ENCODE measurements around the gene BANP. TPM values are rescaled to one million over a fixed set of nuclear protein-coding genes. Genes with fewer than 3 reads are reported as not detected.
"Not testable (repeated sequence)": the region's sequence is repeated elsewhere in the genome, so short reads cannot be mapped to it uniquely, and the experiment has no call there.

The BANP gene
- total and polyA plus RNA-seq, 2 experiments from 2014 or later = 14.8 TPM

DNA sequence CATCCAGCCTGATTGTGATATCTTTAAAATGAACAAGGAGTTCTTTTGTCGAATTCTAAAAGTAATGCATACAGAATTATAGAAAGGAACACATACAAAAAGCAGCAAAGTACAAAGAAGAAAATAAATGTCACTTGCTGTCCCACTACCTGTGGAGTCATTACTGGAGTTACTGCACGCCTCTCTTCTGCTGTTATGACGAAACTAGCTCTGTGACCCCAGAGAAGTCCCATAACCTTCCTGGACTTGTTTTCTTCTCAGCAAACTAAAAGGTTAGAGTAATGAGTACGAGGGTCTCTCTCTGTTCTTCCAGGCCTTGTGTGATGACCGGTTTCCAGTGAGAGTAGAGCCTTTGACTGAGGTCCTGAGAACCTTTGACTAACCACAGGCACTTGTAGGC, 26.9 kb downstream of the BANP start:
- no peak overlapping the region for H2AFZ ChIP-seq
- in situ Hi-C loops (cut with MboI) = no loop called here

DNA sequence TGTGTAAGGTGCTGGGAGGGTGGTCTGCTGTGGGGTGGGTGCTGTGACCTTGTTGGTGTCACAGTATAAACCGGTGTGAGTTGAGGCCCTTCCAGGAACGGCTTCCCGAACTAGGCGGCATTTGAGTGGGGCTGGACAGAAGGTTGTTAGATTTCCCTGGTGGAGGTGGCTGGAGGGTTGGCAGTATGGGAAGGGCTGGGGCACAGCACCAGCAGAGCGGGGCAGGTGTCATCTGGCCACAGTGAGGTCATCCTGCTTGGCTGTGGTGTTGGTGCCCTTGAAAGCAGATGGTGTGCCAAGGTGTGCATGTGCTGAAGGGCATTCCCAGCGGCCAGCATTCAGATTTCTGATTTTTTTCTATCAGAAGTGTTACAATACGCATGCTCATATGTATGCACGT, 28.1 kb downstream of the BANP start:
- no peak overlapping the region for H2AFZ ChIP-seq
- no peak for DNase-seq
- H3K27ac ChIP-seq = no peak overlapping the region
- no peak overlapping the region for H3K4me3 ChIP-seq
- no peaks in the 10 kb centered on the region for H3K27me3 ChIP-seq (replicated peaks; ENCODE audit: insufficient read depth)
- in situ Hi-C loops (cut with MboI) = no loop called here
- H4K20me1 ChIP-seq (ENCODE audit: insufficient read depth) = no peaks in the 10 kb centered on the region
- peaks cover 4% of the 10 kb centered on the region; the same call in 1 of the 2 replicates for H3K36me3 ChIP-seq (ENCODE audit: low read depth)
- no peak overlapping the region for H3K4me2 ChIP-seq (ENCODE audit: unreplicated experiment)
- TF ChIP-seq EZH2phosphoT487 (IDR thresholded peaks at IDR 0.05; ENCODE audit: insufficient read depth, low read depth) (no peak), EZH2 (IDR thresholded peaks at IDR 0.05; ENCODE audit: insufficient read depth, poor library complexity, severe bottlenecking) (no peak)
- 95 to 96% methylated on average over 8 of the region's 8 CpGs for WGBS, 2 experiments (ENCODE audit: low coverage in 1 of 2, low lambda C conversion rate in 2 of 2, missing lambda C conversion rate in 2 of 2)
- no peaks in the 10 kb centered on the region for H3K9me2 ChIP-seq (ENCODE audit: insufficient read depth)
- peaks cover 7% of the 10 kb centered on the region; the same call in 1 of the 2 replicates for H3K4me1 ChIP-seq (ENCODE audit: insufficient read depth)
- peaks cover 35% of the 10 kb centered on the region for H3K79me2 ChIP-seq (ENCODE audit: insufficient read depth)
- no peaks in the 10 kb centered on the region for H3K9me3 ChIP-seq (ENCODE audit: low read depth)
- no peaks in the 10 kb centered on the region for H3F3A ChIP-seq (ENCODE audit: insufficient read depth)
- H3K9ac ChIP-seq = no peak overlapping the region

More for the DNA sequence above, 26.9 kb downstream of the BANP start:
- H4K20me1 ChIP-seq (ENCODE audit: insufficient read depth) = no peaks in the 10 kb centered on the region
- H3K4me3 ChIP-seq = no peak overlapping the region
- H3K79me2 ChIP-seq (ENCODE audit: insufficient read depth) = peaks cover 47% of the 10 kb centered on the region
- 86% methylated on average over 5 of the region's 5 CpGs for WGBS, 2 experiments (ENCODE audit: low coverage in 1 of 2, low lambda C conversion rate in 2 of 2, missing lambda C conversion rate in 2 of 2)
- no peaks in the 10 kb centered on the region for H3K9me2 ChIP-seq (ENCODE audit: insufficient read depth)
- no peak overlapping the region for H3K9ac ChIP-seq
- DNase-seq = no peak
- no peaks in the 10 kb centered on the region for H3K9me3 ChIP-seq (ENCODE audit: low read depth)
- no peak overlapping the region for H3K27ac ChIP-seq
- no peak overlapping the region for H3K4me2 ChIP-seq (ENCODE audit: unreplicated experiment)
- H3K27me3 ChIP-seq (replicated peaks; ENCODE audit: insufficient read depth) = no peaks in the 10 kb centered on the region
- peaks cover 7% of the 10 kb centered on the region; the same call in 1 of the 2 replicates for H3K4me1 ChIP-seq (ENCODE audit: insufficient read depth)
- H3F3A ChIP-seq (ENCODE audit: insufficient read depth) = no peaks in the 10 kb centered on the region
- no peak for TF ChIP-seq EZH2 (IDR thresholded peaks at IDR 0.05; ENCODE audit: insufficient read depth, poor library complexity, severe bottlenecking)
- TF ChIP-seq EZH2phosphoT487 (IDR thresholded peaks at IDR 0.05; ENCODE audit: insufficient read depth, low read depth) = no peak
- peaks cover 4% of the 10 kb centered on the region; the same call in 1 of the 2 replicates for H3K36me3 ChIP-seq (ENCODE audit: low read depth)

DNA sequence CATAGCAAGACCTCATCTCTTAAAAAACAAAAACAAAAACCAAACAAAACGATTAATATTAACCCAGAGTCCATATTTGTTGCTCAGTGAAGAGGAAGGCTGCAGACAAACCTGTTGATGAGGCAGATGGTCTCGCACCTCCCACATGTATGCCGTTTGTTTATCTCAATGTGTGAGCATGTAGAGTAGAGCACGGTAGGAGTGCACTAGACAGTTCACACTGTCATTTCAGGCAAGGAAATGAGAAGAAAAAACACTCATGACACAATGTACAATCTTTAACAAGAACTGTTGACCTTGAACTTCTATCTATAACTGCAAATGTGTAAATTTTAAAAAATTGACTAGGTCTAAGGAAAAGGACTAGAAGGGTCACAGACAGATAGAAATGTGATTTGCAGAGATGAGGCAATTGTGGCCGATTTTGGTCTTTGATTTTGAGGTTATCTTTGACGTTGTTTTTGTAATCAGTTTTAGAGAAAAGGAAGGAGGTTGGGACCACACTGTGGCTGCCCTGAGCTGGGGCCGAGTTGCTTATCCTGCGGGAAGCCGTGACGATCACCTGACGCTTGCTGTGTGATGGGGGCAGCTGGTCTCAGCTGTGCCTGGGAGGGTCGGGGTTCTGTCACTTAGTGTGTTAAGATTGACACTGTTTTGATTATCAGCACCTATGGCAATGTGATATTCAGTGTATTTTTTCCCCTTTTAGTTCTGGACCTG, 28.8 kb downstream of the BANP start:
- H3K4me3 ChIP-seq; H3K4me2 ChIP-seq (ENCODE audit: unreplicated experiment); H2AFZ ChIP-seq; H3K9me3 ChIP-seq (ENCODE audit: low read depth); H3K9ac ChIP-seq; H3F3A ChIP-seq (ENCODE audit: insufficient read depth); H3K4me1 ChIP-seq (ENCODE audit: insufficient read depth); DNase-seq; H4K20me1 ChIP-seq (ENCODE audit: insufficient read depth); in situ Hi-C loops (cut with MboI); H3K27ac ChIP-seq; H3K27me3 ChIP-seq (replicated peaks; ENCODE audit: insufficient read depth); H3K9me2 ChIP-seq (ENCODE audit: insufficient read depth); H3K36me3 ChIP-seq (ENCODE audit: low read depth): not testable (repeated sequence)
- 88 to 90% methylated on average over 12 of the region's 12 CpGs for WGBS, 2 experiments (ENCODE audit: low coverage in 1 of 2, low lambda C conversion rate in 2 of 2, missing lambda C conversion rate in 2 of 2)
- peaks cover 28% of the 10 kb centered on the region for H3K79me2 ChIP-seq (ENCODE audit: insufficient read depth)

DNA sequence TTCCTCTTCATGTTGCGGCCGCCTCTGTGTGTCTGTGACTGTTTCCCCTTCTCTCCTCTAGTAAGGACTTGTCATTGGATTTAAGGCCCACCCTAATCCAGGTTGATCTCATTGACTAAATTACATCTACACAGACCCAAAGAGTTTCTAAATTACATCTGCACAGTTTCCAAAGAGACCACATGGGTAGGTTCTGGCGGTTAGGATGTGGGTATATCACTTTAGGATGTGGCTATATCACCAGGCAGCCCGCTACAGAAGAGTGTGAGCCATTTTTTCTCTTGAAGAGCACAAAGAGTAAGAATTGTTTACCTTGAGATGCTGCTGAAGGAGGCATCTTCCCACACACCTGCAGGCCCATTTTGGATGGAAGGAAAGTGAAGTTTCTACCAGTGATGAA, 30.1 kb downstream of the BANP start:
- H3F3A ChIP-seq (ENCODE audit: insufficient read depth); DNase-seq; H3K4me2 ChIP-seq (ENCODE audit: unreplicated experiment); H4K20me1 ChIP-seq (ENCODE audit: insufficient read depth); H3K27me3 ChIP-seq (replicated peaks; ENCODE audit: insufficient read depth); H3K9me3 ChIP-seq (ENCODE audit: low read depth); H2AFZ ChIP-seq; in situ Hi-C loops (cut with MboI); H3K9me2 ChIP-seq (ENCODE audit: insufficient read depth); H3K36me3 ChIP-seq (ENCODE audit: low read depth); H3K4me1 ChIP-seq (ENCODE audit: insufficient read depth); H3K4me3 ChIP-seq; H3K9ac ChIP-seq; H3K27ac ChIP-seq: not testable (repeated sequence)
- H3K79me2 ChIP-seq (ENCODE audit: insufficient read depth) = peaks cover 17% of the 10 kb centered on the region; the same call in 1 of the 2 replicates
- 81 to 85% methylated on average over 4 of the region's 4 CpGs for WGBS, 2 experiments (ENCODE audit: low coverage in 1 of 2, low lambda C conversion rate in 2 of 2, missing lambda C conversion rate in 2 of 2)

Data from GM23248 (cell line).